MG63 (cell line): Measurements from ENCODE around the gene BRINP1. TPM values are rescaled to one million over a fixed set of nuclear protein-coding genes. Genes with fewer than 3 reads are reported as not detected.

ENCODE experiments used
- DNase-seq: peaks from one replicate; pipeline ENCODE4 v3.0.0-alpha.2; 2020
- H3K27me3 ChIP-seq: fragments of 250-450 bp; sonication (Bioruptor Pico); 2 replicates; pipeline ENCODE4 v1.5.1; 2020; ENCODE audit warnings: mild to moderate bottlenecking, moderate library complexity
- H3K36me3 ChIP-seq: fragments of 250-450 bp; sonication (Bioruptor Pico); 2 replicates; pipeline ENCODE4 v1.5.1; 2020; ENCODE audit warnings: mild to moderate bottlenecking, moderate library complexity
- H3K4me3 ChIP-seq: fragments of 250-450 bp; sonication (Bioruptor Pico); 2 replicates; pipeline ENCODE4 v1.5.1; 2020; ENCODE audit warnings: mild to moderate bottlenecking, moderate library complexity
- H3K9me3 ChIP-seq: fragments of 250-450 bp; sonication (Bioruptor Pico); 2 replicates; pipeline ENCODE4 v1.5.1; 2020; ENCODE audit warnings: mild to moderate bottlenecking, moderate library complexity
- total RNA-seq: library from RNA; depleted of rRNA; stranded (reverse); fragments of >200 nt; shearing (Covaris generic); gene quantifications from 2 replicates; pipeline ENCODE4 v1.2.3, GENCODE V29; 2014; ENCODE audit warnings: low replicate concordance

The BRINP1 gene
- total RNA-seq, 1 experiment from 2014 or later: 0.49 TPM

DNA sequence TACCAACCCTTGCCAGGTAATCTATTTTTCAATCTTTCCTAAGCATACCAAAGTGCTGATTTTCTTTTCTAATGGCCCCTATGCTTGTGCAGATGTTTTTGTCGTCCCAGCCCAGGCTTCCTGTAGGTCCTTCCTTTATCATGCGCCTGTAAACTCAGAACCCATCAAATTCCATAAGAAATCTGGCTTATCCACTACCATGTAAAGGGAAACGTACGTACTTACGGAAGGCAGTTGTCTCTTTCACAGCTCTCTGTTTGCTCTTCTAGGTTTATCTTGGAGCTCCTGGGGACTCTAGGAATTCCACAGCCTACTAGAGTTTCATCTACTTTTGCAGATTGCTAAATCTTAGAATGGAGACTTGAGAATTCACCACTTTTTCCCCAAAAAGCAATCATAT lies 9.0 kb downstream of the BRINP1 start:
- Histone ChIP-seq H3K27me3 (no peaks in the 10 kb centered on the region), H3K4me3 (no peak overlapping the region), H3K36me3 (no peaks in the 10 kb centered on the region), H3K9me3 (no peaks in the 10 kb centered on the region)
- DNase-seq: no peak

DNA sequence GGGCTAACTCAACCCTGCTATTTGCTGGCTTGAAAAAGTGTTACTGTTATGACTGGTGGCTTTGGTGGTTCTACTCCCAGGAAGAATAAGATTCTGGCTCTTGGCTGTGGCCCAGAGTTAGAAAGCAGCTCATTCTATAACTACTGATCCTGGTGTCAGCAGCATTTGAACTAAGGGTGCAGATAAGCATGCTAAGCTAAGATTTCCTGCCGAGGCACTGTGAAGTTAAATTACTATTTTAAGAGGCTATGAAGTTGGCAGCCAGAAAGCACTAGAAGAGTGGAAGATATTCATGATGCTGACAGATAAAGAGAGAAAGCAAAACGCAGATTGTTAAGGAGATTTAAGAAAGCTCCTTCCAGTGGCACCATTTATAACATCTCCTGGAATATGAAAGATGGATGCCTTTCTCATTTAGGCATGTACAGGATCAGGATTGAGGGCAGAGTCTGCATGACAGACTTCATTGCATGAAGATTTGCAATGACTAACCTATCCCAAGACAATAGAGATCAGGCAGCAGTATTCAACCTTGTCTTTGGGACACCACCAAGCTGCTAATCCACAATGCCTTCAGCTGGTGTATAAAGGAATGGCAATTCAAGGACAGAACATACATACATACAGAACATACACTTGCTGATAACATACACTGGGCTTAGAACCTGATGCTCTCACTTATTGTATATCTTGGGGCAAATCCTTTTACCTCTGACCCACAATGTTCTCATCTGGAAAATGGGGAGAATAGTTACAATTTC lies 11.7 kb downstream of the BRINP1 start:
- DNase-seq: no peak
- no peaks in the 10 kb centered on the region for H3K36me3 ChIP-seq
- H3K9me3 ChIP-seq: no peaks in the 10 kb centered on the region
- H3K27me3 ChIP-seq: no peaks in the 10 kb centered on the region
- H3K4me3 ChIP-seq: no peak overlapping the region

GRCh38 chr9:119349351-119349825 lies 19.8 kb downstream of the BRINP1 start:
- DNase-seq: no peak
- Histone ChIP-seq H3K4me3 (no peak overlapping the region), H3K27me3 (no peaks in the 10 kb centered on the region), H3K9me3 (no peaks in the 10 kb centered on the region), H3K36me3 (no peaks in the 10 kb centered on the region)

DNA sequence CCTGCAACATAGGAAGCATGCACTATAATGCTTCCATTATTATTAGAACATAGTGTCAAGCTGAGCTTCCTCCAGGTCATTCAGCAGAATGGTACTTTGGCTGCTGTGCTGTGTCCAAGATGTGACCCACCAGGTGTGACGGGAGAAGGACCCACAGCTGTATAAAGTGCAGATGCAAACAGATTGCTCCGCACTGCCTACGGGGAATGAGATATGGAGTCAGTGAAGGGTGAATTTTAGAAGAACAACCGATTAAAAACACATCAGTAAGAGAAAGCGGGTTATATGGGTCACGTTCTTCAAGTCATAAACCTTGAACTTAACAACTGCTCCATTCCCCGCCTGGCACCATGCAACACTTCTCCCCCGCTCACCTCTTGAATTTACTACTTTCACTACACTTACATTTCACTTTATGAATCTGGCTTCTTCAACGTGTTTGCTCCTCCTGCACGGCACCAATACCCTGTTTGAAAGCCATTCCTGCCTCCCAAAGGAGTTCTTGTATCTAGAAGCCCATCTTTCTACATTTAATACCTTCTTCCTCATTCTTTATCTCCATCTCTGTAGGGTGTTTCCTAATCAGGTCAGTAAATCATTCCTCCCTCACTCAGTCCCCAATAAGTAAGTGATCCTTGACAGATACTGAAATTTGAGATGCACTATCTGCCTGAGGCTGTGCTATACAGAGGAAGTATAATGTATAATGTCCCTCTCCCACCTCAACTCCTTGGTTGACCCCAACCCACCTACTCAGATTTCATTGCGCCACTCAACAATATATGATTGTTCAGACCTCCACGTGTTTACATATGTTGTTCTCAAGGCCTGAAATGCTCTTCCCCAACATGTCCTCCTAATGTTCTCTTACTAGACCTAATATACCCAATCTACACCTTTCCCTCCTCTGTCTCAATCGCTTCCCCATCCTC lies 25.9 kb downstream of the BRINP1 start:
- no peak for DNase-seq
- H3K4me3 ChIP-seq: no peak overlapping the region
- no peaks in the 10 kb centered on the region for H3K27me3 ChIP-seq
- H3K36me3 ChIP-seq: no peaks in the 10 kb centered on the region
- no peaks in the 10 kb centered on the region for H3K9me3 ChIP-seq

GRCh38 chr9:119339056-119339455 lies 30.2 kb downstream of the BRINP1 start:
- no peak overlapping the region for H3K4me3 ChIP-seq
- H3K36me3 ChIP-seq: no peaks in the 10 kb centered on the region
- H3K9me3 ChIP-seq: no peaks in the 10 kb centered on the region
- no peaks in the 10 kb centered on the region for H3K27me3 ChIP-seq
- DNase-seq: no peak

DNA sequence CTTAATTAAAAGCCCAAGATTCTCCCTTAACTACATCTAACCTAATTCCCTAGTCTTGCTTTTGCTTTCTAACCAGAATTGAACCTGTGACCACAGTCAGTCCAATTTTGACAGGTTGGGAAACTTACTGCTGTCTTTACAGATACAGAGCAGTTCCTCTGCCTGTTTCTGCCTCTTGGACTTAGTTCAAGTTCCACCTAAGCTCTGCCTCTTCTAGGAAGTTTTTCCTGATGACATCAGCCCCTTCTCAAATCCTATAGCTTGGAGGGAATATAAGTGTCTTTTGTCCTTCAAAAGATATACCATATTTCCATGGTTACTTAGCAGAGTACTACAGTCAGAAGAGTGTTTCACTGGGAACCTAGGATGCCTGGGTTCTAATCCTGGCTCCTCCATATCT lies 31.7 kb downstream of the BRINP1 start:
- H3K36me3 ChIP-seq: no peaks in the 10 kb centered on the region
- H3K4me3 ChIP-seq: no peak overlapping the region
- DNase-seq: no peak
- H3K9me3 ChIP-seq: no peaks in the 10 kb centered on the region
- H3K27me3 ChIP-seq: no peaks in the 10 kb centered on the region

- H3K27me3 ChIP-seq: no peaks in the 10 kb centered on the region
- H3K36me3 ChIP-seq: no peaks in the 10 kb centered on the region
- H3K4me3 ChIP-seq: no peak overlapping the region
- no peak for DNase-seq
- H3K9me3 ChIP-seq: no peaks in the 10 kb centered on the region
Measured at GRCh38 chr9:119334745-119335144, 34.5 kb downstream of the BRINP1 start.

DNA sequence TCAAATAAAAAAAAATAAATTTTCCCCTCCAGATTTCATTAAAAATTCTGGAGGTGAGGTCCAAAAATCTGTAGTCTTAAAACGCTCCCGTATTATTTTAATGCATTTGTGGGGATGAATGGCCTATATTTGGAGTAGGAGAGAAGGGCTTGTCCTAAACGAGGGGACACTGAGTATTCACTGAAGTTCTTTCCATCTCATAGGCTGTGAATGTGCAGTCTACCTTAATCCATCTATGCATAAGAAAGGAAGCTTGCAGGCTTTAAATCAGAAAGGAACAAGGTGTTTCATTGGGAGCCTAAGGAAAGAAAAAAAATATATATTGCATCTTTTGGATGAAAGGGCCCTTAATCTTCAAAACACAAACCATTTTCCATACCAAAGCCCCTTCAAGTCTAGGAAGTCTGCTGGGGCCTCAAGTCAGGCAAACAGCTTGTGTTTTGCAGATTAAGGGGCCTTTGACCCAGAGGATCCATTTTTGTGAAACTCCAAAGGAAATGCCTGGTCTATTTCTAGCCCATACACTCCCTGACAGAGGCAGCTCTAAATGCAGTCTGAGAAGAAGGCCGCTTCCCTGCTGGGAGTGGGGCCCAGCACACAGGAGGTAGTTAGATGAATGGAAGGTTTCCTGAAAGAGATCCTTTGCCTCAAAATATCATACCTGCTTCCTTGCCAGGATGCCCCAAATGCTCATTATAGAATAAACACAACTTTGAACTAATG lies 35.6 kb downstream of the BRINP1 start:
- no peak for DNase-seq
- H3K36me3 ChIP-seq: no peaks in the 10 kb centered on the region
- H3K4me3 ChIP-seq: no peak overlapping the region
- H3K9me3 ChIP-seq: no peaks in the 10 kb centered on the region
- no peaks in the 10 kb centered on the region for H3K27me3 ChIP-seq

- Histone ChIP-seq H3K27me3 (no peaks in the 10 kb centered on the region), H3K9me3 (no peaks in the 10 kb centered on the region), H3K4me3 (no peak overlapping the region), H3K36me3 (no peaks in the 10 kb centered on the region)
- no peak for DNase-seq
Measured at GRCh38 chr9:119332522-119332921, 36.7 kb downstream of the BRINP1 start.

- Histone ChIP-seq H3K4me3 (no peak overlapping the region), H3K9me3 (no peaks in the 10 kb centered on the region), H3K36me3 (no peaks in the 10 kb centered on the region), H3K27me3 (no peaks in the 10 kb centered on the region)
- peak; percentile 75 for DNase-seq
Measured at GRCh38 chr9:119322184-119322583, 47.1 kb downstream of the BRINP1 start.

- H3K36me3 ChIP-seq: no peaks in the 10 kb centered on the region
- no peaks in the 10 kb centered on the region for H3K27me3 ChIP-seq
- H3K9me3 ChIP-seq: no peaks in the 10 kb centered on the region
- DNase-seq: no peak
- no peak overlapping the region for H3K4me3 ChIP-seq
Measured at GRCh38 chr9:119318371-119318770, 50.9 kb downstream of the BRINP1 start.

- Histone ChIP-seq H3K9me3 (no peaks in the 10 kb centered on the region), H3K4me3 (no peak overlapping the region), H3K36me3 (no peaks in the 10 kb centered on the region), H3K27me3 (no peaks in the 10 kb centered on the region)
- no peak for DNase-seq
Measured at GRCh38 chr9:119313846-119314245, 55.4 kb downstream of the BRINP1 start.

DNA sequence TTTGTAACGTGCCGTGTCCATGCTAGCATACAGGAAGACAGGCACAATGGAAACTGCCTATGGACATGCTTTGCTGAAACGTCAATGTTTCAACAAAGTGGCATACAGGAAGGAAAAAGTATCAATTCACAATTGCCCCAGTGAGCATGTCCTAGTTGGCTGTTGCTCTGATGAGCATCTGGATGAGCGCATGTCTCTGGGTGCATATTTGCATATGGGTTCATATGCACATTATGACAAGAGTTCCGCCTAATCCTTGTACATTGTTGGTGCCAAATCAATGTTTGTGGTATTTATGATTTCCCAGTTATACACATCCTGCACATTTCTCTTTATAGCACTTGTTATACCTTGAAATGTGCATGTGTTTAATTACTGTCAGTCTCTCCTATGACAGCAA lies 58.5 kb downstream of the BRINP1 start:
- no peaks in the 10 kb centered on the region for H3K27me3 ChIP-seq
- H3K36me3 ChIP-seq: no peaks in the 10 kb centered on the region
- DNase-seq: no peak
- no peak overlapping the region for H3K4me3 ChIP-seq
- H3K9me3 ChIP-seq: no peaks in the 10 kb centered on the region

- Histone ChIP-seq H3K9me3 (no peaks in the 10 kb centered on the region), H3K36me3 (no peaks in the 10 kb centered on the region), H3K27me3 (no peaks in the 10 kb centered on the region), H3K4me3 (no peak overlapping the region)
- DNase-seq: no peak
Measured at GRCh38 chr9:119307471-119307870, 61.8 kb downstream of the BRINP1 start.

GRCh38 chr9:119304555-119304954 lies 64.7 kb downstream of the BRINP1 start:
- DNase-seq: no peak
- H3K4me3 ChIP-seq: no peak overlapping the region
- no peaks in the 10 kb centered on the region for H3K9me3 ChIP-seq
- no peaks in the 10 kb centered on the region for H3K27me3 ChIP-seq
- H3K36me3 ChIP-seq: no peaks in the 10 kb centered on the region

GRCh38 chr9:119302988-119303698 lies 66.1 kb downstream of the BRINP1 start:
- no peaks in the 10 kb centered on the region for H3K9me3 ChIP-seq

More at GRCh38 chr9:119302988-119303698, 66.1 kb downstream of the BRINP1 start:
- Histone ChIP-seq H3K36me3 (no peaks in the 10 kb centered on the region), H3K4me3 (no peak overlapping the region), H3K27me3 (no peaks in the 10 kb centered on the region)
- no peak for DNase-seq
